Naive thymus-derived CD8-positive, alpha-beta T cell (primary cell): ENCODE results near the gene ENOPH1. TPM values are rescaled to one million over a fixed set of nuclear protein-coding genes. Genes with fewer than 3 reads are reported as not detected.
"Not testable (repeated sequence)": the region's sequence is repeated elsewhere in the genome, so short reads cannot be mapped to it uniquely, and the experiment has no call there.

Experiments used
- ATAC-seq, 2 donors: fragments of 150-1000 bp; cut with Tn5 transposase in 1 of 2; sonication (Bioruptor Pico), chemical (Tn5 transposase) in 1 of 2; 1 replicate in 1 of 2; 2 replicates in 1 of 2; pipeline ENCODE4 v1.10.0; 2021; ENCODE audit warnings: mild to moderate bottlenecking in 2 of 2, moderate library complexity in 2 of 2
- POLR2A ChIA-PET: fragments of 350-600 bp; sonication (Branson Sonifier 250); formaldehyde crosslinking; loops from one replicate; lab custom pipeline; 2021; ENCODE audit warnings: antibody characterized with exemption; lab: Charles Lee
- DNase-seq, 10 donors: peaks; one replicate each; pipeline versions ENCODE4 v3.0.0 to v3.0.0-alpha.2; 2020 to 2022
- H3K27ac Mint-ChIP-seq, 10 donors: one replicate each; pipeline ENCODE4 v1.8.0; 2020 to 2022; ENCODE audit warnings: mild to moderate bottlenecking in 10 of 10, mixed read lengths in 10 of 10, moderate library complexity in 4 of 10, inconsistent platforms in 1 of 10
- H3K27me3 Mint-ChIP-seq, 5 donors: one replicate each; pipeline ENCODE4 v1.8.0; 2021 to 2022; ENCODE audit warnings: mixed read lengths in 5 of 5
- H3K36me3 Mint-ChIP-seq, 3 donors: one replicate each; pipeline ENCODE4 v1.8.0; 2020 to 2022; ENCODE audit warnings: mixed read lengths in 3 of 3, mild to moderate bottlenecking in 2 of 3, inconsistent platforms in 1 of 3
- H3K4me1 Mint-ChIP-seq, 4 donors: one replicate each; pipeline ENCODE4 v1.8.0; 2021 to 2022; ENCODE audit warnings: mixed read lengths in 4 of 4
- H3K4me3 Mint-ChIP-seq, 10 donors: one replicate each; pipeline ENCODE4 v1.8.0; 2020 to 2022; ENCODE audit warnings: mild to moderate bottlenecking in 10 of 10, mixed read lengths in 10 of 10, moderate library complexity in 6 of 10, inconsistent platforms in 1 of 10
- H3K9me3 Mint-ChIP-seq, 9 donors: one replicate each; pipeline ENCODE4 v1.8.0; 2020 to 2022; ENCODE audit warnings: mixed read lengths in 9 of 9, mild to moderate bottlenecking in 3 of 9, inconsistent platforms in 1 of 9, moderate library complexity in 1 of 9
- polyA plus RNA-seq, 3 donors: library from polyadenylated mRNA; unstranded; fragments of 300-500 nt; fragmentation: Illumina TruSeq; gene quantifications; one replicate each; pipeline ENCODE4 v1.2.3, GENCODE V29; 2021
- total RNA-seq, 8 experiments: library from RNA in 2 of 8; stranded (reverse) in 2 of 8; gene quantifications; one replicate each; pipeline ENCODE4 v1.2.3 and lab custom pipeline; 2021 to 2026

The ENOPH1 gene
- total and polyA plus RNA-seq, 5 experiments from 2014 or later = 30.6 to 45.4 (median 32.6) TPM

DNA sequence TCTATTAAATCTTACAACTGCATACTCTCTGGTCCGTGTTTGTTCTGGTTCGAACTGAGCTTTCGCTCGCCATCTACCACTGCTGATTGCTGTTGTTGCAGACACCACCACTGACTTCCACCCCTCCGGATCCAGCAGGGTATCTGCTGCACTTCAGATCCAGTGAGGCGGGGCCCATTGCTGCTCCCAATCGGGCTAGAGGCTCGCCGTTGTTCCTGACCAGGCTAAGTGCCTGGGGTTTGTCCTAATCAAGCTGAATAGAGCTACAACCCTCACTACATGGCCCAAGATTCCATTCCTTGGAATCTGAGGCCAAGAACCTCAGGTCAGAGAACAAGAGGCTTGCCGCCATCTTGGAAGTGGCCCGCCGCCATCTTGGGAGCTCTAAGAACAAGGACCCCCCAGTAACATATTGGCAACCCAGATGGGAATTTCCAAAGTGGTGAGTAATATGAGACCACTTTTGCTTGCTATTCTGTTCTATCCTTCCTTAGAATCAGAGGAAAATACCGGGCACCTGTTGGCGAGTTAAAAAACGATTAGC lies 43.3 kb downstream of the ENOPH1 start:
- Mint-ChIP-seq H3K4me1 (peaks cover 0 to 2% (median 0%) of the 10 kb centered on the region in 4 donors), H3K27ac (no peak overlapping the region), H3K4me3 (no peak overlapping the region), H3K27me3 (no peaks in the 10 kb centered on the region), H3K36me3 (peaks cover 0 to 3% (median 0%) of the 10 kb centered on the region in 3 donors), H3K9me3 (no peaks in the 10 kb centered on the region)
- no peak for DNase-seq
- ATAC-seq = no peak
- POLR2A ChIA-PET = interaction anchor here (0.6 kb wide), 1 partner anchor 931 kb away, joined by 3 read pairs; no protein-coding TSS in a partner anchor

DNA sequence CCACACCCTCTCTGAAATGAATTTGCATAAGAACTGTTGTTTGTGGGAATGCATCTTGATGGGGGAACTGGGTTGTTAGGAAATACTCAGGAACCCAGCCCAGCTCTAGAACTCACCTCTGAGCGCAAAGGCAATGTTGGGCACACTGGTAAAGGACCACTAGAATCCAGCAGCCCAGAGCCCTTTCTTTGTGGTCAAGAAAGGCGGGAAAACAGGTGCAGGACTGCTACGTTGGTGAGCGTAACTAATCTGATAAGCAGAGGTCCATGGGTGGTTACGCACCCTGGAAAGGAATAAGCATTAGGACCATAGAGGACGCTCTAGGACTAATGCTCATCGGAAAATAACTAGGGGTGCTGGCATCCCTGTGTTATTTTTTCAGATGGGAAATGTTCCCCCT lies 45.5 kb downstream of the ENOPH1 start:
- H3K36me3 Mint-ChIP-seq = peaks cover 0 to 16% (median 9%) of the 10 kb centered on the region in 3 donors
- H3K4me1 Mint-ChIP-seq, H3K27me3 Mint-ChIP-seq, DNase-seq, ATAC-seq, POLR2A ChIA-PET, H3K27ac Mint-ChIP-seq, H3K9me3 Mint-ChIP-seq, H3K4me3 Mint-ChIP-seq: not testable (repeated sequence)

DNA sequence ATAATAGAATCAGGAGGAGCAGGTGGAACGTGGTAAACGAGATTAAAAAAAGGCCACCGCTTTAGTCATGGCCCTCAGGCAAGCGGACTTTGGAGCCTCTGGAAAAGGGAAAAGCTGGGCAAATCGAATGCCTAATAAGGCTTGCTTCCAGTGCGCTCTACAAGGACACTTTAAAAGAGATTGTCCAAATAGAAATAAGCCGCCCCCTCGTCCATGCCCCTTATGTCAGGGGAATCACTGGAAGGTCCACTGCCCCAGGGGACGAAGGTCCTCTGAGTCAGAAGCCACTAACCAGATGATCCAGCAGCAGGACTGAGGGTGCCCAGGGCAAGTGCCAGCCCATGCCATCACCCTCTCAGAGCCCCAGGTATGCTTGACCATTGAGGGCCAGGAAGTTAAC lies 47.1 kb downstream of the ENOPH1 start:
- DNase-seq, ATAC-seq, POLR2A ChIA-PET, H3K27ac Mint-ChIP-seq, H3K27me3 Mint-ChIP-seq, H3K4me3 Mint-ChIP-seq, H3K4me1 Mint-ChIP-seq, H3K9me3 Mint-ChIP-seq: not testable (repeated sequence)
- peaks cover 0 to 24% (median 21%) of the 10 kb centered on the region in 3 donors for H3K36me3 Mint-ChIP-seq

DNA sequence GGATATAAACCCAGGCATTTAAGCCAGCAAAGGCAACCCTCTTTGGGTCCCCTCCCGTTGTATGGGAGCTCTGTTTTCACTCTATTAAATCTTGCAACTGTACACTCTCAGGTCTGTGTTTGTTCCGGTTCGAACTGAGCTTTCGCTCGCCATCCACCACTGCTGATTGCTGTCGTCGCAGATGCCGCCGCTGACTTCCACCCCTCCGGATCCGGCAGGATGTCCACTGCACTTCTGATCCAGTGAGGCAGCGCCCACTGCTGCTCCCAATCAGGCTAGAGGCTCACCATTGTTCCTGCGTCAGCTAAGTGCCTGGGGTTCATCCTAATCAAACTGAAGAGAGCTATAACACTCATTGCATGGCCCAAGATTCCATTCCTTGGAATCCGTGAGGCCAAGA lies 49.2 kb downstream of the ENOPH1 start:
- no peaks in the 10 kb centered on the region for H3K9me3 Mint-ChIP-seq
- POLR2A ChIA-PET = no interaction called here
- no peak overlapping the region for H3K27ac Mint-ChIP-seq
- DNase-seq = no peak
- H3K4me1 Mint-ChIP-seq = no peaks in the 10 kb centered on the region
- no peaks in the 10 kb centered on the region for H3K27me3 Mint-ChIP-seq
- no peak overlapping the region for H3K4me3 Mint-ChIP-seq
- peaks cover 3 to 29% (median 27%) of the 10 kb centered on the region in 3 donors for H3K36me3 Mint-ChIP-seq
- ATAC-seq = no peak

DNA sequence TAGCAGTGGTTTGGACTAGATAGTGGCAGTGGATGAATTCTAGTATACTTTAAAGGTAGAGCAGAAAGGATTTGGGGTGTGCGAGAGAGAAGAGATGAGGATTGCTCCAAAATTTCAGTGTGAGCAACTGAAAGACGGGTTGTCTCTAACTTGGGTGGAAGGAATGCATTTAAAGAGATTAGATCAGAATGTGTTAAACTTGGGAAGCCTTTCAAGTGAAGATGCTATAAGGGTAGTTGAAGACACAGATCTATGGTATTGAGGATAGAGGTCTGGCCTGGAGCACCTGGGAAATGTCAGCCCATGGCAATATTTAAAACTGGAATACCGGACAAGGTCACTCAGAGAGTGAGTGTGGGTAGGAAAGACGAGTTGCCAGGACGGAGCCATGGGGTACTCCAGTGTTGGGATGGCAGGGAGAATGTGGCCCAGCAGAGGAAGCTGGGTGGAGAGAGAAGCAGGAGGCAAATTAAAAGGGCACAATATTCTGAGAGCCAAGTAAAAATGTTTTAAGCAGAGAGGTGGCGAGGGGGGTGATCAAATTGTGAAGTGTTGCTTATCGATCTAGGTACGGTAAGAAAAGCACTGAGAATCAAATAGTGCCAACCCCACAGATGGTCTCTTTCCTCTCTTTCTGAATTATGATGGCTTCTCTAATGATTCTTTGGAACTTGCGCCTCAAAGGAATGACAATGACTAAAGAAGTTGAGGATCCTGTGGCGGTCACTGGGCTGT lies 50.5 kb downstream of the ENOPH1 start:
- no peak overlapping the region for H3K4me3 Mint-ChIP-seq
- DNase-seq (no peak), ATAC-seq (no peak)
- H3K36me3 Mint-ChIP-seq = peaks cover 8 to 29% (median 28%) of the 10 kb centered on the region in 3 donors
- H3K4me1 Mint-ChIP-seq = no peaks in the 10 kb centered on the region
- H3K27me3 Mint-ChIP-seq = no peaks in the 10 kb centered on the region
- POLR2A ChIA-PET = no interaction called here
- H3K9me3 Mint-ChIP-seq = no peaks in the 10 kb centered on the region
- H3K27ac Mint-ChIP-seq = no peak overlapping the region

DNA sequence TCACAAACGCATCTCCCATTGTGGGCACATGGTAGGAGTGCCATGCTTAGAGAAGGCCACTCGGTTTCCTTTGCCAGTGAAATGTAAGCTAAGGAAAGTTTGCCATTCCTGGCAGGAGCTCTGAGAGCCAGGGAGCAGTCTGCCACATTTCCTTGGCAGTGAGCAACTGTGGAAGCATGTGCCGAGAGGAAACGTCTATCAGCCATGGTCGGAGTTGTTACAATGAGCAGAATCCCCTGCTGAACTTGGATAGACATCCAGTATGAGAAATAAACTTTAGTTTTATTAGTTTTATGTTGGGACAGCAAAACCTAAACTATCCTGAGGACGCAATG lies 51.1 kb downstream of the ENOPH1 start:
- POLR2A ChIA-PET = no interaction called here
- no peaks in the 10 kb centered on the region for H3K27me3 Mint-ChIP-seq
- ATAC-seq = no peak

DNA sequence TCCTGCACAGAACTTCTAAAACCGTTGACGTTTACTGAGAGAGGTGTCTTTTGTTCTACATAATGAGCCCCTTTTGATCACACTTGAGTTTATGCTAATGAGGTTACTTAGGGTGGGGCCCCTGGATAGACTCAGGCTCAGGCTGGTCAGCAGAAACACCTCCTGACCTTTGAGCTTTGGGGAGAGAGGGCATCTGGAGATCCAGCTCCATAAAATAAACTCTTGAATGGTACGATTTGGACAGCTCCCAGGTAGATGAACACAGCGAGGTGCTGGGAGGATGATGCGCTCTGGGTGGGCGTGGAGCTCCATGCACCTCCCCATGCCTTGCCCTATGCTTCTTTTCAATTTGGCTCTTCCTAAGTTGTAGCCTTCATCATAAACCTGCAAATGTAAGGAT lies 52.0 kb downstream of the ENOPH1 start:
- ATAC-seq = no peak

More for the DNA sequence above, 51.1 kb downstream of the ENOPH1 start:
- H3K4me1 Mint-ChIP-seq = no peaks in the 10 kb centered on the region
- no peak overlapping the region for H3K27ac Mint-ChIP-seq
- no peak for DNase-seq
- H3K9me3 Mint-ChIP-seq = no peaks in the 10 kb centered on the region
- H3K4me3 Mint-ChIP-seq = no peak overlapping the region
- H3K36me3 Mint-ChIP-seq = peaks cover 8 to 29% (median 28%) of the 10 kb centered on the region in 3 donors

DNA sequence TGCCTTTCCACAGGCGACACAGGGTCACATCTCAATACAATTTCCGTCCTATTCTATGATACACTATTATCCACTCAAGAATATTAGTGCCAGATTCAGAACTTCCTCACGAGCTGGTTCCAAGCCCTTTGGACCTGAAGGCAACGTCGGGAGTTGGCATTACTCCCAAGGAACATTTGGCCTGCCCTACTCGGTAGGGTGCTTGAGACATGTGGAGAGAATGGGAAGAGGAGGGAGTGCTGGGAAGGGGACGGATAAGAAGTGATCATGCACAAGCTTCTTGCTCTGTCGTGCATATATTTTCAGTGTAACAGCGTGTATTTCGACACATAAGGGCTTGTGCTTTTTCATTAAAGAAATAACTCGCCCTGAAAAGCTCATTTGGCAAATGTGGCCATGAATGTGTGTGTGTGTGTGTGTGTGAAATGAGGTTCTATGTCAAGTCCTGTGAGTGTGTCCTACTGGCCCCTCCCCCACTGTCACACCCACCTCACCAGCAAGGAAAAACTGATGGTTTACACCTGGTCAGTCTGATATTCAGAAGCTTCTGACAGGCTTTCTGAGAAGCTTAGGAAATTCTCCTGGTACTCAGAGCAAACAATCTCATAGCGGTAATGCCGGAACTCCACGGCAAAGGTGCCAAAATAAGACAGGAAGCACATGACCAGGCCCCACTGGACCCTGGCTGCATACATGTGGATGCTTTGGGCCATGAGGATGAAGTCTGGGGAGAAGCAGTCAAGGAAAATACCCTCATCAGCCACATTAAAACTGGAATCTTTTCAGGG lies 54.8 kb downstream of the ENOPH1 start:
- Mint-ChIP-seq H3K9me3 (no peaks in the 10 kb centered on the region), H3K36me3 (peaks cover 8 to 25% (median 18%) of the 10 kb centered on the region in 3 donors), H3K27me3 (no peaks in the 10 kb centered on the region), H3K4me3 (no peak overlapping the region), H3K4me1 (no peaks in the 10 kb centered on the region), H3K27ac (peak overlapping the region in 1 of 10 donors; percentile 70)
- DNase-seq = no peak
- POLR2A ChIA-PET = no interaction called here
- ATAC-seq = no peak

More for the DNA sequence above, 52.0 kb downstream of the ENOPH1 start:
- Mint-ChIP-seq H3K36me3 (peaks cover 8 to 29% (median 28%) of the 10 kb centered on the region in 3 donors), H3K9me3 (no peaks in the 10 kb centered on the region), H3K4me1 (no peaks in the 10 kb centered on the region), H3K4me3 (no peak overlapping the region), H3K27ac (no peak overlapping the region), H3K27me3 (no peaks in the 10 kb centered on the region)
- DNase-seq = no peak
- POLR2A ChIA-PET = no interaction called here

DNA sequence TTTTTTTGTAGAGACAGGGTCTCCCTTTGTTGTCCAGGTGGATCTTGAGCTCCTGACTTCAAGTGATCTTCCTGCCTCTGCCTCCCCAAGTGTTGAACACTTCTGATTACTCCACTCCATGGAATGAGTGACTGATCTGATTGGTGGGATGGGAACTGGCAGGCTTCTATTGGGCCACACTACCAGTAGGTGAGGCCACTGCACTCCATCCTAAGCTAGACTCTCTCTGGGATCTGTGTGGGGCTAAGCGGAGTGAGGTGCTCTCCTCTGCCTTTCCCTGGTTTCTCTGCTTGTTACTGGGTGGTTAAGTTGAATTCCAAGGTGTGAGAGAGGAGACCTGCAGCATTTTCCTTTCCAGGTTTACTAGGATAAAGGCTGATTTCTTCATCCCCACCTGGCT lies 58.7 kb downstream of the ENOPH1 start:
- POLR2A ChIA-PET = no interaction called here
- H3K4me1 Mint-ChIP-seq = no peaks in the 10 kb centered on the region

DNA sequence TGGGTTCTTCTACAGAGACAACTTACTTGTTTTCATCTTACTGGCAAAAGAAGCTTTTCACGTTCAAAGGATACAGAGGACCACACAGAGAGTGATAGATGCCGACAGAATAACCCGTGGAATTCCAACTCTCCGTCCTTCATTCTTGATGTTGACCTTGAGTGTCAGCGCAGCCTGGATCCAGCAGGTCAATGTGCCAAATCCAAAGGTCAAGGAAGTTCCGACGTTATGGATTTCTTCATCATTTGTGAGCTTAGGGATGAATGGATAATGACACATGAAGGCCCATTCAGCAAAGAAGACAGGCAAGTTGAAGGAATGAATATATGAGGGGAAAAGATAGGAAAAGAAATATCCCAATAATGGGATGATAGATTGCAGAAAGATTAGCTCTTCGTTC lies 59.6 kb downstream of the ENOPH1 start:
- DNase-seq = no peak
- Mint-ChIP-seq H3K4me1 (no peaks in the 10 kb centered on the region), H3K9me3 (no peaks in the 10 kb centered on the region), H3K4me3 (no peak overlapping the region), H3K27ac (peak overlapping the region in 1 of 10 donors; percentile 24), H3K36me3 (peaks cover under 1 to 3% (median 2%) of the 10 kb centered on the region in 3 donors), H3K27me3 (no peaks in the 10 kb centered on the region)
- no peak for ATAC-seq
- POLR2A ChIA-PET = no interaction called here

More for the DNA sequence above, 58.7 kb downstream of the ENOPH1 start:
- H3K27ac Mint-ChIP-seq = peak overlapping the region in 1 of 10 donors; percentile 15
- DNase-seq (no peak), ATAC-seq (no peak)
- peaks cover 4 to 8% (median 5%) of the 10 kb centered on the region in 3 donors for H3K36me3 Mint-ChIP-seq
- no peak overlapping the region for H3K4me3 Mint-ChIP-seq
- no peaks in the 10 kb centered on the region for H3K9me3 Mint-ChIP-seq
- no peaks in the 10 kb centered on the region for H3K27me3 Mint-ChIP-seq

DNA sequence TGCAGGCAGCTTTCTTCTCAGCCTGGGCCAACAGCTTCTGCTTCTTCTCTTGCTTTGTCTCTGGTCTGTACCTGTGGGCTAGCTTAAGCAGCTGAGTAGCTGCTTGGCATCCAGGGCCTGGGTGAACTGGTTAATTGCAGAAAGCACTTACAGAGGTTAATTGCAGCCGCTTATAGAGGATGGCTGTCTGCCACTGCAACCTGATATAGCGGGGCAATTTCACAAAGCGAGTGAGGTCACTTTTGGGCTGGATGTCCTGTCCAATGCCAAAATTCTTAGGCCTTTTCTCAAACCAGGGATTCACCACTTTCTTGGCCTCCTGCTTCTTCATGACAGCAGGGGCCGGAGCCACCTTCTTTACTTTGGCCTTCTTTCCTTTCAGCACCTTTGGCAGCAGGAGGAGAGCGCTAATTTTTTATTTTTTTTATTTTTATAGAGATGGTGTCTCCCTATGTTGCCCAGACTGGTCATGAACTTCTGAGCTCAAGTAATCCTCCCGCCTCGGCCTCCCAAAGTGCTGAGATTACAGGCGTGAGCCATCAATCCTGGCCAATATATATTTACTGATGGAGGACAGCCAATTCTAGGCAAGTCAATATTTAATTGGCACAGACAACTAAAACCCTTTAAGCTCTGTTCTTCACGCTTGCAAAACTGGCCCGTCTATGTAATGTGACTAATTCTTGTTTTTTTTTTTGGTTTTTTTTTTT lies 61.0 kb downstream of the ENOPH1 start:
- Mint-ChIP-seq H3K27me3 (no peaks in the 10 kb centered on the region), H3K4me3 (no peak overlapping the region), H3K27ac (no peak overlapping the region), H3K9me3 (no peaks in the 10 kb centered on the region), H3K36me3 (peaks cover 0 to 4% (median 3%) of the 10 kb centered on the region in 3 donors), H3K4me1 (no peaks in the 10 kb centered on the region)
- no peak for DNase-seq
- POLR2A ChIA-PET = no interaction called here
- no peak for ATAC-seq

DNA sequence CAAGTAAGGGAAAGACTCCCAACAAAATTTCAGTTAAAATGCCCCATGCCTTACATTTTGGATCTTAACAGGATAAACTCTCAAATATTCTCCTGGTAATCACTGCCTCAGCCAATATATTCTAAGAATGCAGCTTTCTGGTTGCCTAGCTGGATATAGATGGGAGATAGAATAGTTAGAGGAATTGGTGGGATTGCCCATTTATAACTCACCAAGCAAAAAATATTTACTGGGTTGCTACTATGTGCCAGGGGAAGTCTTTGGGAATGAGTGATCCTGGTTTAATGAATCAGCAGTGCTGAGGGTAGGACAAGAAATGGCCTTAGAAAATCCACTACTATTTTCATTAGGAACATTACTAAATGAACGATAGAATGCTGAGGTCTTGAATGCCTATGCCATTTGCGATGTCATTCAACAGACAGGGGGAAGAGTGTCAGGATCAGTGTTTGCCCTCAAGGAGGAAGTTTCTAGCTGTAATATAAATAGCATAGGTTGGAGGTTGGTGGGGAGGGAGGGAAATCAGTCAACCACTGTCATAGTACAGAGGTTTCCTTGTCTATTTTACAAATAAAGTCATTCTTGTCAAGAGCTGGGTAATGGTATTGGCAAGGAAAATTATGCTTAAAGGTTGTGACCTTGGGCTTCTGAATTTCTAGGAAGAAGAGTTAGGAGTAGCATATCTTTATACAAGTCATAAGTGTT lies 63.5 kb downstream of the ENOPH1 start:
- H3K4me3 Mint-ChIP-seq = no peak overlapping the region
- H3K9me3 Mint-ChIP-seq = no peaks in the 10 kb centered on the region
- peaks cover 0 to 4% (median 3%) of the 10 kb centered on the region in 3 donors for H3K36me3 Mint-ChIP-seq
- no peaks in the 10 kb centered on the region for H3K4me1 Mint-ChIP-seq
- ATAC-seq (no peak), DNase-seq (no peak)
- POLR2A ChIA-PET = no interaction called here
- no peak overlapping the region for H3K27ac Mint-ChIP-seq
- H3K27me3 Mint-ChIP-seq = no peaks in the 10 kb centered on the region
